ENCODE data around the gene PDCD7. TPM values are rescaled to one million over a fixed set of nuclear protein-coding genes. Genes with fewer than 3 reads are reported as not detected.
A peak's percentile ranks its signal among the peaks of the same experiment; 100 is the strongest.
"Not testable (repeated sequence)": the region's sequence is repeated elsewhere in the genome, so short reads cannot be mapped to it uniquely, and the experiment has no call there.

PDCD7 gene
- polyA plus RNA-seq, 6 donors from 2014 or later = 7.7 to 20.7 (median 14.5) TPM

GRCh38 chr15:65094294-65094995 is 39.2 kb downstream of the PDCD7 start:
- DNase-seq (no peak), ATAC-seq (ENCODE audit: low read depth in 2 of 2) (no peak)
- Mint-ChIP-seq H3K9me3 (no peaks in the 10 kb centered on the region), H3K27me3 (no peaks in the 10 kb centered on the region), H3K27ac (peak overlapping the region in 2 of 6 donors; percentile 16 to 20), H3K4me1 (no peaks in the 10 kb centered on the region), H3K36me3 (peaks cover 12 to 15% of the 10 kb centered on the region in 2 donors), H3K4me3 (no peak overlapping the region)

GRCh38 chr15:65093793-65094170 is 39.8 kb downstream of the PDCD7 start:
- H3K9me3 Mint-ChIP-seq; H3K4me1 Mint-ChIP-seq; DNase-seq; H3K27me3 Mint-ChIP-seq; H3K4me3 Mint-ChIP-seq; ATAC-seq (ENCODE audit: low read depth in 2 of 2): not testable (repeated sequence)
- H3K27ac Mint-ChIP-seq = peak overlapping the region in 1 of 6 donors; percentile 16
- H3K36me3 Mint-ChIP-seq = peaks cover 10 to 11% of the 10 kb centered on the region in 2 donors

GRCh38 chr15:65092911-65093792 is 40.5 kb downstream of the PDCD7 start:
- no peak overlapping the region for H3K27ac Mint-ChIP-seq
- DNase-seq (no peak), ATAC-seq (ENCODE audit: low read depth in 2 of 2) (no peak)
- H3K27me3 Mint-ChIP-seq = no peaks in the 10 kb centered on the region
- H3K36me3 Mint-ChIP-seq = peaks cover 3 to 5% of the 10 kb centered on the region in 2 donors
- H3K4me1 Mint-ChIP-seq = no peaks in the 10 kb centered on the region
- H3K9me3 Mint-ChIP-seq = no peaks in the 10 kb centered on the region
- H3K4me3 Mint-ChIP-seq = no peak overlapping the region

GRCh38 chr15:65091946-65092770 is 41.5 kb downstream of the PDCD7 start:
- H3K36me3 Mint-ChIP-seq = no peaks in the 10 kb centered on the region
- H3K27ac Mint-ChIP-seq = no peak overlapping the region
- H3K9me3 Mint-ChIP-seq = no peaks in the 10 kb centered on the region
- H3K4me3 Mint-ChIP-seq = no peak overlapping the region
- no peaks in the 10 kb centered on the region for H3K27me3 Mint-ChIP-seq
- DNase-seq (no peak), ATAC-seq (ENCODE audit: low read depth in 2 of 2) (no peak)
- H3K4me1 Mint-ChIP-seq = no peaks in the 10 kb centered on the region

- DNase-seq (no peak), ATAC-seq (ENCODE audit: low read depth in 2 of 2) (no peak)
- H3K4me3 Mint-ChIP-seq = no peak overlapping the region
- H3K9me3 Mint-ChIP-seq = no peaks in the 10 kb centered on the region
- H3K27me3 Mint-ChIP-seq = peaks cover 4 to 15% (median 13%) of the 10 kb centered on the region in 3 donors
- H3K4me1 Mint-ChIP-seq = no peaks in the 10 kb centered on the region
- H3K36me3 Mint-ChIP-seq = no peaks in the 10 kb centered on the region
- H3K27ac Mint-ChIP-seq = no peak overlapping the region
These were observed 44.3 kb downstream of the PDCD7 start for GRCh38 chr15:65089206-65089824.

- Mint-ChIP-seq H3K36me3 (no peaks in the 10 kb centered on the region), H3K27ac (no peak overlapping the region), H3K4me1 (no peaks in the 10 kb centered on the region), H3K4me3 (no peak overlapping the region), H3K27me3 (peaks cover 11 to 21% (median 20%) of the 10 kb centered on the region in 3 donors), H3K9me3 (no peaks in the 10 kb centered on the region)
- ATAC-seq (ENCODE audit: low read depth in 2 of 2) (no peak), DNase-seq (no peak)
These were observed 45.0 kb downstream of the PDCD7 start for GRCh38 chr15:65088643-65089021.

- no peaks in the 10 kb centered on the region for H3K36me3 Mint-ChIP-seq
- no peak overlapping the region for H3K4me3 Mint-ChIP-seq
- peaks cover 11 to 27% (median 26%) of the 10 kb centered on the region in 3 donors for H3K27me3 Mint-ChIP-seq
- ATAC-seq (ENCODE audit: low read depth in 2 of 2) = no peak
- H3K4me1 Mint-ChIP-seq = no peaks in the 10 kb centered on the region
- H3K9me3 Mint-ChIP-seq = no peaks in the 10 kb centered on the region
- H3K27ac Mint-ChIP-seq = peak overlapping the region in 2 of 6 donors; percentile 9 to 16
- DNase-seq = no peak
These were observed 45.5 kb downstream of the PDCD7 start for GRCh38 chr15:65087873-65088642.

GRCh38 chr15:65087411-65087810 is 46.2 kb downstream of the PDCD7 start:
- Mint-ChIP-seq H3K27ac (peak overlapping the region in 1 of 6 donors; percentile 16), H3K9me3 (no peaks in the 10 kb centered on the region), H3K36me3 (no peaks in the 10 kb centered on the region), H3K27me3 (peaks cover 18 to 34% (median 32%) of the 10 kb centered on the region in 3 donors), H3K4me3 (no peak overlapping the region), H3K4me1 (peaks cover 0 to 6% (median 5%) of the 10 kb centered on the region in 3 donors)
- ATAC-seq (ENCODE audit: low read depth in 2 of 2) (no peak), DNase-seq (no peak)

- DNase-seq (no peak), ATAC-seq (ENCODE audit: low read depth in 2 of 2) (peak; percentile 23 to 38)
- Mint-ChIP-seq H3K4me1 (peaks cover 0 to 8% (median 7%) of the 10 kb centered on the region in 3 donors), H3K27ac (no peak overlapping the region), H3K4me3 (no peak overlapping the region), H3K36me3 (no peaks in the 10 kb centered on the region), H3K9me3 (no peaks in the 10 kb centered on the region), H3K27me3 (peaks cover 21 to 41% (median 38%) of the 10 kb centered on the region in 3 donors)
These were observed 46.9 kb downstream of the PDCD7 start for GRCh38 chr15:65086680-65087111.

- H3K4me1 Mint-ChIP-seq = peaks cover 0 to 8% (median 7%) of the 10 kb centered on the region in 3 donors
- H3K27me3 Mint-ChIP-seq = peaks cover 24 to 46% (median 44%) of the 10 kb centered on the region in 3 donors
- no peaks in the 10 kb centered on the region for H3K9me3 Mint-ChIP-seq
- H3K36me3 Mint-ChIP-seq = no peaks in the 10 kb centered on the region
- DNase-seq (no peak), ATAC-seq (ENCODE audit: low read depth in 2 of 2) (peak in 1 of 2 donors; percentile 32)
- peak overlapping the region in 1 of 8 donors; percentile 57 for H3K4me3 Mint-ChIP-seq
- peak overlapping the region in 1 of 6 donors; percentile 9 for H3K27ac Mint-ChIP-seq
These were observed 47.5 kb downstream of the PDCD7 start for GRCh38 chr15:65085990-65086679.

GRCh38 chr15:65085207-65085753 is 48.3 kb downstream of the PDCD7 start:
- DNase-seq (no peak), ATAC-seq (ENCODE audit: low read depth in 2 of 2) (no peak)
- H3K36me3 Mint-ChIP-seq = no peaks in the 10 kb centered on the region
- no peaks in the 10 kb centered on the region for H3K9me3 Mint-ChIP-seq
- no peak overlapping the region for H3K4me3 Mint-ChIP-seq
- peaks cover 0 to 8% (median 7%) of the 10 kb centered on the region in 3 donors for H3K4me1 Mint-ChIP-seq
- H3K27ac Mint-ChIP-seq = no peak overlapping the region
- H3K27me3 Mint-ChIP-seq = peaks cover 31 to 50% (median 47%) of the 10 kb centered on the region in 3 donors

Measured in naive B cell (primary cell).